H9 (cell line): ENCODE results near the gene ERRFI1. TPM values are rescaled to one million over a fixed set of nuclear protein-coding genes. Genes with fewer than 3 reads are reported as not detected.

Source experiments
- DNase-seq: peaks from one replicate; pipeline ENCODE4 v3.0.0-alpha.2; 2017
- H2AFZ ChIP-seq: one replicate; pipeline ENCODE4 v1.6.1; 2013; ENCODE audit warnings: mild to moderate bottlenecking, low read length, control low read depth, moderate library complexity
- H2AK5ac ChIP-seq: 2 replicates; pipeline ENCODE4 v1.6.1; 2013; ENCODE audit warnings: low read length, control low read depth, mixed read lengths; ENCODE audit not compliant: insufficient read length
- H2BK120ac ChIP-seq: one replicate; pipeline ENCODE4 v1.6.1; 2013; ENCODE audit warnings: low read depth, mild to moderate bottlenecking, low read length, control low read depth, inconsistent platforms; ENCODE audit not compliant: poor library complexity, severe bottlenecking
- H2BK12ac ChIP-seq: 2 replicates; pipeline ENCODE4 v1.6.1; 2013; ENCODE audit warnings: low read length, control low read depth, mixed read lengths, low read depth; ENCODE audit not compliant: insufficient read length
- H2BK15ac ChIP-seq: 2 replicates; pipeline ENCODE4 v1.6.1; 2013; ENCODE audit warnings: low read depth, low read length, control low read depth
- H2BK20ac ChIP-seq: one replicate; pipeline ENCODE4 v1.6.1; 2013; ENCODE audit warnings: low read depth, mild to moderate bottlenecking, low read length, control low read depth, inconsistent platforms; ENCODE audit not compliant: poor library complexity, severe bottlenecking
- H2BK5ac ChIP-seq: 2 replicates; pipeline ENCODE4 v1.6.1; 2013; ENCODE audit warnings: low read length, control low read depth, mixed read lengths; ENCODE audit not compliant: insufficient read length
- H3K14ac ChIP-seq: 2 replicates; pipeline ENCODE4 v1.6.1; 2013; ENCODE audit warnings: low read length, control low read depth; ENCODE audit not compliant: insufficient read depth
- H3K18ac ChIP-seq: 2 replicates; pipeline ENCODE4 v1.6.1; 2013; ENCODE audit warnings: low read depth, mild to moderate bottlenecking, mixed read lengths, low read length, control low read depth; ENCODE audit not compliant: insufficient read length
- H3K23ac ChIP-seq: 2 replicates; pipeline ENCODE4 v1.6.1; 2013; ENCODE audit warnings: low read length, control low read depth, mixed read lengths, low read depth; ENCODE audit not compliant: insufficient read length
- H3K23me2 ChIP-seq: 2 replicates; pipeline ENCODE4 v1.6.1; 2013; ENCODE audit warnings: low read depth, mild to moderate bottlenecking, mixed read lengths, low read length, control low read depth; ENCODE audit not compliant: insufficient read length, poor library complexity, severe bottlenecking
- H3K27ac ChIP-seq: 2 replicates; pipeline ENCODE4 v1.5.1; 2013; ENCODE audit warnings: low read length, control low read depth, mixed read lengths, low read depth; ENCODE audit not compliant: insufficient read length
- H3K27me3 ChIP-seq: 2 replicates; pipeline ENCODE4 v1.6.1; 2013; ENCODE audit warnings: low read length, control low read depth, inconsistent platforms; ENCODE audit not compliant: insufficient read depth
- H3K4ac ChIP-seq: 2 replicates; pipeline ENCODE4 v1.6.1; 2013; ENCODE audit warnings: low read depth, mild to moderate bottlenecking, control low read depth, inconsistent platforms, low read length, moderate library complexity
- H3K4me1 ChIP-seq: 2 replicates; pipeline ENCODE4 v1.6.1; 2013; ENCODE audit warnings: low read length, control low read depth, inconsistent platforms; ENCODE audit not compliant: insufficient read depth
- H3K4me2 ChIP-seq: 2 replicates; pipeline ENCODE4 v1.6.1; 2013; ENCODE audit warnings: low read length, control low read depth, mixed read lengths; ENCODE audit not compliant: insufficient read length, insufficient read depth
- H3K56ac ChIP-seq: 2 replicates; pipeline ENCODE4 v1.6.1; 2013; ENCODE audit warnings: low read depth, mild to moderate bottlenecking, mixed read lengths, low read length, control low read depth; ENCODE audit not compliant: insufficient read length
- H3K79me1 ChIP-seq: 2 replicates; pipeline ENCODE4 v1.6.1; 2013; ENCODE audit warnings: low read depth, mild to moderate bottlenecking, moderate library complexity, low read length, control low read depth, inconsistent platforms; ENCODE audit not compliant: insufficient read depth, poor library complexity, severe bottlenecking
- H3K79me2 ChIP-seq: 2 replicates; pipeline ENCODE4 v1.6.1; 2013; ENCODE audit warnings: low read length, control low read depth, inconsistent platforms; ENCODE audit not compliant: insufficient read depth
- H3K9ac ChIP-seq: 2 replicates; pipeline ENCODE4 v1.6.1; 2013; ENCODE audit warnings: low read length, control low read depth, mixed read lengths; ENCODE audit not compliant: insufficient read length; ENCODE audit errors: extremely low read depth
- H3K9me3 ChIP-seq: one replicate; pipeline ENCODE4 v1.6.1; 2013; ENCODE audit warnings: low read depth, low read length, inconsistent platforms; ENCODE audit not compliant: control insufficient read depth
- H3T11ph ChIP-seq: one replicate; pipeline ENCODE4 v1.6.1; 2013; ENCODE audit warnings: mild to moderate bottlenecking, low read length, control low read depth, inconsistent platforms
- H4K20me1 ChIP-seq: one replicate; pipeline ENCODE4 v1.6.1; 2013; ENCODE audit not compliant: control insufficient read depth, insufficient read length, insufficient read depth
- H4K5ac ChIP-seq: 2 replicates; pipeline ENCODE4 v1.6.1; 2013; ENCODE audit warnings: low read depth, mild to moderate bottlenecking, mixed read lengths, low read length, control low read depth; ENCODE audit not compliant: insufficient read length
- H4K8ac ChIP-seq: replicated peaks from 2 replicates; pipeline ENCODE4 v1.6.1; 2013; ENCODE audit warnings: low read length, control low read depth, mixed read lengths, low read depth; ENCODE audit not compliant: insufficient read length
- H4K91ac ChIP-seq: 2 replicates; pipeline ENCODE4 v1.6.1; 2013; ENCODE audit warnings: low read depth, mild to moderate bottlenecking, moderate library complexity, mixed read lengths, low read length, control low read depth; ENCODE audit not compliant: insufficient read length
- H3K27ac Mint-ChIP-seq, 3 experiments: 2 replicates in 2 of 3; 3 replicates in 1 of 3; pipeline ENCODE4 v1.8.0; 2020 to 2021; ENCODE audit warnings: mixed read lengths in 3 of 3, mild to moderate bottlenecking in 1 of 3, moderate library complexity in 1 of 3
- H3K27me3 Mint-ChIP-seq: 2 replicates; pipeline ENCODE4 v1.8.0; 2021; ENCODE audit warnings: low read depth, mild to moderate bottlenecking, moderate library complexity, mixed read lengths
- H3K36me3 Mint-ChIP-seq, 3 experiments: 2 replicates in 2 of 3; 3 replicates in 1 of 3; pipeline ENCODE4 v1.8.0; 2020 to 2021; ENCODE audit warnings: low read depth in 3 of 3, mixed read lengths in 3 of 3; ENCODE audit not compliant: insufficient read depth in 1 of 3
- H3K4me1 Mint-ChIP-seq, 2 experiments: 2 replicates each; pipeline ENCODE4 v1.8.0; 2020; ENCODE audit warnings: mixed read lengths in 2 of 2
- H3K4me3 Mint-ChIP-seq, 2 experiments: 2 replicates in 1 of 2; 3 replicates in 1 of 2; pipeline ENCODE4 v1.8.0; 2020 to 2021; ENCODE audit warnings: mild to moderate bottlenecking in 2 of 2, mixed read lengths in 2 of 2, moderate library complexity in 1 of 2
- H3K9me3 Mint-ChIP-seq, 2 experiments: 2 replicates in 1 of 2; 3 replicates in 1 of 2; pipeline ENCODE4 v1.8.0; 2020; ENCODE audit warnings: mild to moderate bottlenecking in 2 of 2, mixed read lengths in 2 of 2, moderate library complexity in 1 of 2
- CTCF ChIP-seq: fragments of 200-600 bp; sonication (generic); conservative IDR thresholded peaks from 3 replicates; pipeline ENCODE4 v1.8.0; 2021; ENCODE audit warnings: antibody characterized with exemption, mild to moderate bottlenecking
- WGBS: extraction: QIAGEN DNeasy Blood & Tissue Kit; methylation state at CpG from one replicate; pipeline ENCODE4 v1.1.7; 2013; ENCODE audit warnings: missing lambda C conversion rate, low lambda C conversion rate, mixed read lengths; ENCODE audit not compliant: insufficient read length; ENCODE audit errors: extremely low coverage; 5-methylcytosine and 5-hydroxymethylcytosine counted together
- total RNA-seq: library from RNA; stranded (reverse); gene quantifications from 2 replicates; pipeline ENCODE4 v1.2.1, GENCODE V29; 2021

Gene ERRFI1
- total RNA-seq, 1 experiment from 2014 or later, result 20.8 TPM

DNA sequence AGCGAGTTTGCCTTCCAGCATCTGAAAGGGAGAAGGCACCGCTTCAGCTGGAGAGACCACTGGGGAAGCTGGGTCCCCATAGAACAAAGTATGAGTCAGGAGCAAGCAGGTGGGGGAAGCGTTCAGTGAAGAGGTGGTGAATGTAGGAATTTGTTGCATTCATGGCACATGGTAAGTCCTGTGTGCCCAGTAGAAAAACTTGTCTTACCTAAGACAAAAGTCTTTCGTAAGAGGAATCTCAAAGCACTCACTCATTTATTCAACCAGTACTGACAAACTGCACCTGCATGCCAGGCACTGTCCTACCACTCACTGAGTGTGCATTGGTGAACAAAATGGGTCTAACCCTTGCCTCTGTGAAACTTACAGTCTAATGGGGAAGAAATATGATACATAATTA, 9.2 kb upstream of the ERRFI1 start:
- Histone ChIP-seq H2AK5ac (no peak overlapping the region), H3K27ac (no peak overlapping the region), H3K18ac (no peak overlapping the region), H3K4me2 (no peak overlapping the region), H4K8ac (no peak overlapping the region), H4K5ac (no peak overlapping the region), H4K20me1 (no peaks in the 10 kb centered on the region), H3K14ac (no peak overlapping the region), H3K23me2 (no peaks in the 10 kb centered on the region), H3K79me1 (no peaks in the 10 kb centered on the region), H2BK5ac (no peak overlapping the region), H3T11ph (no peak overlapping the region), H3K27me3 (no peaks in the 10 kb centered on the region), H3K9ac (no peak overlapping the region), H3K4ac (no peak overlapping the region), H3K23ac (no peak overlapping the region), H3K4me1 (no peaks in the 10 kb centered on the region), H3K56ac (no peak overlapping the region), H2BK120ac (no peak overlapping the region), H2BK20ac (no peak overlapping the region), H2AFZ (no peak overlapping the region), H2BK12ac (no peak overlapping the region), H4K91ac (no peak overlapping the region), H2BK15ac (no peak overlapping the region), H3K79me2 (no peaks in the 10 kb centered on the region), H3K9me3 (no peaks in the 10 kb centered on the region)
- Mint-ChIP-seq H3K9me3 (no peaks in the 10 kb centered on the region), H3K4me3 (no peak overlapping the region), H3K27me3 (no peaks in the 10 kb centered on the region; the same call in 1 of the 2 replicates), H3K27ac (no peak overlapping the region), H3K4me1 (peaks cover 0 to 4% of the 10 kb centered on the region in 2 experiments; a peak in 1 of 4 replicates), H3K36me3 (no peaks in the 10 kb centered on the region)
- no peak for DNase-seq
- no CpG with 5 or more reads among the region's 4 CpGs for WGBS
- no peak for TF ChIP-seq CTCF
